HepG2 (cell line): ENCODE results near the gene OVCH1. TPM values are rescaled to one million over a fixed set of nuclear protein-coding genes. Genes with fewer than 3 reads are reported as not detected.

Experiments used
- BHLHE40 ChIP-seq: IDR thresholded peaks from 2 replicates; pipeline ENCODE4 v1.6.1; 2011; ENCODE audit warnings: low read length, improper control_type of control experiment
- NFATC3 ChIP-seq: sonication (generic); formaldehyde crosslinking; IDR thresholded peaks from 2 replicates; pipeline ENCODE4 v1.5.1; 2020; ENCODE audit warnings: mild to moderate bottlenecking, missing genetic modification reagents
- POLR2G ChIP-seq: fragments of 200-400 bp; formaldehyde crosslinking; IDR thresholded peaks from 2 replicates; pipeline ENCODE4 v1.6.1; 2018; ENCODE audit warnings: mild to moderate bottlenecking, low read depth, low read length, moderate library complexity
- TIGD3 ChIP-seq: sonication (generic); formaldehyde crosslinking; IDR thresholded peaks from 2 replicates; pipeline ENCODE4 v1.5.1; 2020; ENCODE audit warnings: mild to moderate bottlenecking, missing genetic modification reagents, borderline replicate concordance
- ZBED4 ChIP-seq: sonication (generic); formaldehyde crosslinking; IDR thresholded peaks from 2 replicates; pipeline ENCODE4 v1.4.0; 2020; ENCODE audit warnings: missing genetic modification reagents, borderline replicate concordance
- ZBTB2 ChIP-seq: sonication (generic); formaldehyde crosslinking; IDR thresholded peaks from 2 replicates; pipeline ENCODE4 v1.8.0; 2022; ENCODE audit warnings: low read depth, missing genetic modification reagents
- ZBTB20 ChIP-seq: sonication (generic); formaldehyde crosslinking; IDR thresholded peaks from 2 replicates; pipeline ENCODE4 v1.8.1; 2023; ENCODE audit warnings: missing genetic modification reagents, low read depth, mild to moderate bottlenecking, borderline replicate concordance
- ZBTB39 ChIP-seq: sonication (generic); formaldehyde crosslinking; IDR thresholded peaks from 2 replicates; pipeline ENCODE4 v1.5.0; 2020; ENCODE audit warnings: missing genetic modification reagents
- ZNF367 ChIP-seq: sonication (generic); formaldehyde crosslinking; IDR thresholded peaks from 2 replicates; pipeline ENCODE4 v1.4.0; 2020; ENCODE audit warnings: missing genetic modification reagents, borderline replicate concordance
- ZNF503 ChIP-seq: sonication (generic); formaldehyde crosslinking; IDR thresholded peaks from 2 replicates; pipeline ENCODE4 v1.4.0; 2020; ENCODE audit warnings: missing genetic modification reagents
- ZNF607 ChIP-seq: sonication (generic); formaldehyde crosslinking; IDR thresholded peaks from 2 replicates; pipeline ENCODE4 v1.5.1; 2020; ENCODE audit warnings: missing genetic modification reagents, mild to moderate bottlenecking, borderline replicate concordance
- ZNF784 ChIP-seq: sonication (generic); formaldehyde crosslinking; IDR thresholded peaks from 2 replicates; pipeline ENCODE4 v1.5.1; 2020; ENCODE audit warnings: missing genetic modification reagents, mild to moderate bottlenecking, borderline replicate concordance
- polyA plus RNA-seq, 8 experiments: library from polyadenylated mRNA; depleted of rRNA in 3 of 8; stranded (reverse) in 7 of 8; unstranded in 1 of 8; fragments of >200 nt; fragmentation: Illumina TruSeq in 4 of 8; extraction: Trizol in 4 of 8; gene quantifications; 2 replicates each; pipeline versions ENCODE4 v1.2.1 to v1.2.3, GENCODE V29; 2011 to 2016; ENCODE audit warnings: low read depth in 4 of 8, missing spikeins in 1 of 8, mixed read lengths in 1 of 8; ENCODE audit not compliant: insufficient read depth in 1 of 8
- total RNA-seq, 5 experiments: library from RNA; depleted of rRNA; stranded (reverse); fragments of >200 nt; fragmentation: Illumina TruSeq; extraction: Trizol; gene quantifications; 2 replicates each; pipeline ENCODE4 v1.2.3, GENCODE V29; 2016; ENCODE audit warnings: low read depth in 1 of 5

Gene OVCH1
- total and polyA plus RNA-seq, 2 of the 13 experiments (the other 11 are each of a cell fraction or from before 2014, with no cell fraction given) = not detected

GRCh38 chr12:29380536-29381523 is 116.7 kb downstream of the OVCH1 start, which contains the start of gene ERGIC2 (continued):
- TF ChIP-seq ZBED4 (CRISPR knock-in tag) = no peak
- no peak for TF ChIP-seq ZNF367
- TF ChIP-seq POLR2G = peak; percentile 88
- TF ChIP-seq NFATC3 = no peak
- TF ChIP-seq TIGD3 (CRISPR knock-in tag) = no peak
- TF ChIP-seq ZBTB20 = 0 out of 2 replicates have a peak, but pooled peaks have one; percentile 30
- no peak for TF ChIP-seq ZNF503 (CRISPR knock-in tag)
- no peak for TF ChIP-seq BHLHE40
- TF ChIP-seq ZNF784 = no peak
- TF ChIP-seq ZBTB2 (CRISPR knock-in tag) = no peak
- no peak for TF ChIP-seq ZBTB39 (CRISPR knock-in tag)
- no peak for TF ChIP-seq ZNF607
